Activated CD4-positive, alpha-beta T cell treated with anti-CD3 and anti-CD28 coated beads, Interleukin-2, amount 50 U/mL, for 1 hour (primary cell): ENCODE measurements around the gene MICAL2.

Source experiments
- DNase-seq: peaks from one replicate; pipeline ENCODE4 v3.0.0-alpha.2; 2020

MICAL2 gene

GRCh38 chr11:12235947-12236743 lies 125.8 kb downstream of the MICAL2 start:
- peak; percentile 27 for DNase-seq

GRCh38 chr11:12236744-12237101 lies 126.3 kb downstream of the MICAL2 start:
- no peak for DNase-seq

- DNase-seq: no peak
These were observed 127.0 kb downstream of the MICAL2 start for GRCh38 chr11:12237381-12237784.

- DNase-seq: no peak
These were observed 128.0 kb downstream of the MICAL2 start for GRCh38 chr11:12238420-12238819.

GRCh38 chr11:12239396-12239795 lies 129.0 kb downstream of the MICAL2 start:
- DNase-seq: no peak

- DNase-seq: no peak
These were observed 129.5 kb downstream of the MICAL2 start for GRCh38 chr11:12239804-12240371.

- no peak for DNase-seq
These were observed 130.3 kb downstream of the MICAL2 start for GRCh38 chr11:12240677-12241076.

GRCh38 chr11:12241401-12241800 lies 131.0 kb downstream of the MICAL2 start:
- no peak for DNase-seq

GRCh38 chr11:12241971-12242672 lies 131.7 kb downstream of the MICAL2 start:
- no peak for DNase-seq

GRCh38 chr11:12242966-12243365 lies 132.6 kb downstream of the MICAL2 start:
- no peak for DNase-seq

- DNase-seq: no peak
These were observed 133.1 kb downstream of the MICAL2 start for GRCh38 chr11:12243486-12243885.

- no peak for DNase-seq
These were observed 133.6 kb downstream of the MICAL2 start for GRCh38 chr11:12243911-12244550.

- DNase-seq: no peak
These were observed 134.7 kb downstream of the MICAL2 start for GRCh38 chr11:12245091-12245490.

- no peak for DNase-seq
These were observed 135.2 kb downstream of the MICAL2 start for GRCh38 chr11:12245549-12246016.

GRCh38 chr11:12246147-12246546 lies 135.8 kb downstream of the MICAL2 start:
- DNase-seq: no peak

- no peak for DNase-seq
These were observed 136.6 kb downstream of the MICAL2 start for GRCh38 chr11:12246989-12247388.

- DNase-seq: no peak
These were observed 137.3 kb downstream of the MICAL2 start for GRCh38 chr11:12247543-12248254.

GRCh38 chr11:12248330-12248729 lies 137.9 kb downstream of the MICAL2 start:
- DNase-seq: no peak

- DNase-seq: no peak
These were observed 139.3 kb downstream of the MICAL2 start for GRCh38 chr11:12249590-12250260.

GRCh38 chr11:12251666-12252560 lies 141.5 kb downstream of the MICAL2 start:
- DNase-seq: no peak

- DNase-seq: no peak
These were observed 143.5 kb downstream of the MICAL2 start for GRCh38 chr11:12253843-12254281.
